Neural cell (in vitro differentiated cells): ENCODE data around the gene TBC1D24. TPM values are rescaled to one million over a fixed set of nuclear protein-coding genes. Genes with fewer than 3 reads are reported as not detected.

Experiments used
- H2AFZ ChIP-seq: fragments of 200-600, 300-800 bp; sonication (generic), shearing (Covaris generic); 2 replicates; pipeline ENCODE4 v1.6.0; 2014; ENCODE audit warnings: low read depth, mild to moderate bottlenecking, antibody characterized with exemption, low read length, moderate library complexity
- H3F3A ChIP-seq: fragments of 200-600 bp; shearing (Covaris generic); 2 replicates; pipeline ENCODE4 v1.6.1; 2016; ENCODE audit warnings: mild to moderate bottlenecking, moderate library complexity, mixed read lengths, antibody characterized with exemption, low read length; ENCODE audit not compliant: insufficient read depth, poor library complexity, severe bottlenecking
- H3K27ac ChIP-seq: fragments of 200-600, 300-800 bp; sonication (generic), shearing (Covaris generic); 2 replicates; pipeline ENCODE4 v1.5.1; 2014; ENCODE audit warnings: mild to moderate bottlenecking, low read length, moderate library complexity
- H3K27me3 ChIP-seq: fragments of 300-800, 200-600 bp; sonication (generic), shearing (Covaris generic); 2 replicates; pipeline ENCODE4 v1.6.0; 2014; ENCODE audit warnings: mild to moderate bottlenecking, low read depth, low read length, moderate library complexity; ENCODE audit not compliant: insufficient read depth
- H3K36me3 ChIP-seq: fragments of 300-800, 200-600 bp; sonication (generic), shearing (Covaris generic); 2 replicates; pipeline ENCODE4 v1.5.1; 2014; ENCODE audit warnings: mild to moderate bottlenecking, antibody characterized with exemption, low read length, moderate library complexity; ENCODE audit not compliant: insufficient read depth
- H3K4me2 ChIP-seq: fragments of 300-800, 200-600 bp; sonication (generic), shearing (Covaris generic); 2 replicates; pipeline ENCODE4 v1.6.0; 2014; ENCODE audit warnings: mild to moderate bottlenecking, low read length
- H3K4me3 ChIP-seq: fragments of 300-800, 200-600 bp; sonication (generic), shearing (Covaris generic); 2 replicates; pipeline ENCODE4 v1.5.1; 2014; ENCODE audit warnings: mild to moderate bottlenecking, low read length, moderate library complexity
- H3K79me2 ChIP-seq: fragments of 200-600 bp; shearing (Covaris generic); replicated peaks from 2 replicates; pipeline ENCODE4 v1.6.0; 2014; ENCODE audit warnings: mild to moderate bottlenecking, low read length, moderate library complexity; ENCODE audit not compliant: insufficient read depth
- H3K9ac ChIP-seq: fragments of 300-800, 200-600 bp; sonication (generic), shearing (Covaris generic); 2 replicates; pipeline ENCODE4 v1.6.1; 2016; ENCODE audit warnings: mild to moderate bottlenecking, low read length, mixed read lengths
- H3K9me2 ChIP-seq: fragments of 200-600 bp; shearing (Covaris generic); 2 replicates; pipeline ENCODE4 v1.6.1; 2016; ENCODE audit warnings: mild to moderate bottlenecking, low read length, mixed read lengths; ENCODE audit not compliant: insufficient read depth
- H3K9me3 ChIP-seq: fragments of 200-600, 300-800 bp; sonication (generic), shearing (Covaris generic); 2 replicates; pipeline ENCODE4 v1.6.1; 2016; ENCODE audit warnings: mild to moderate bottlenecking, mixed run types, low read length, moderate library complexity, mixed read lengths
- H4K20me1 ChIP-seq: fragments of 200-600 bp; shearing (Covaris generic); 2 replicates; pipeline ENCODE4 v1.6.1; 2016; ENCODE audit warnings: mild to moderate bottlenecking, mixed run types; ENCODE audit not compliant: insufficient read depth
- EP300 ChIP-seq: fragments of 450-650 bp; conservative IDR thresholded peaks from 2 replicates; pipeline ENCODE4 v1.6.1; 2014; ENCODE audit warnings: antibody characterized with exemption, mild to moderate bottlenecking, moderate library complexity; ENCODE audit not compliant: poor library complexity, severe bottlenecking
- EZH2 ChIP-seq: fragments of 200-600, 300-800 bp; shearing (Covaris generic), sonication (generic); IDR thresholded peaks from 2 replicates; pipeline ENCODE4 v1.6.1; 2014; ENCODE audit warnings: antibody characterized with exemption, low read length, borderline replicate concordance, mild to moderate bottlenecking; ENCODE audit not compliant: insufficient read depth, poor library complexity, severe bottlenecking
- MXI1 ChIP-seq: fragments of 450-650 bp; conservative IDR thresholded peaks from 2 replicates; pipeline ENCODE4 v1.6.1; 2014; ENCODE audit warnings: antibody characterized with exemption, mild to moderate bottlenecking; ENCODE audit not compliant: poor library complexity, severe bottlenecking
- POLR2AphosphoS5 ChIP-seq: IDR thresholded peaks from 2 replicates; pipeline ENCODE4 v1.6.1; 2012
- RAD21 ChIP-seq: fragments of 450-650 bp; conservative IDR thresholded peaks from 2 replicates; pipeline ENCODE4 v1.6.1; 2014; ENCODE audit warnings: antibody characterized with exemption, mild to moderate bottlenecking, moderate library complexity
- REST ChIP-seq: IDR thresholded peaks from 2 replicates; pipeline ENCODE4 v1.6.1; 2012; ENCODE audit warnings: borderline replicate concordance
- SMC3 ChIP-seq: fragments of 450-650 bp; conservative IDR thresholded peaks from 2 replicates; pipeline ENCODE4 v1.6.1; 2014; ENCODE audit warnings: antibody characterized with exemption, mild to moderate bottlenecking, moderate library complexity; ENCODE audit not compliant: poor library complexity
- TAF1 ChIP-seq: IDR thresholded peaks from 2 replicates; pipeline ENCODE4 v1.6.1; 2012; ENCODE audit warnings: low read depth
- polyA plus RNA-seq: library from polyadenylated mRNA; depleted of rRNA; stranded (reverse); fragments of >200 nt; gene quantifications from 2 replicates; pipeline ENCODE4 v1.2.3, GENCODE V29; 2014
- TF ChIP-seq, protein P1 (sequence below): fragments of 450-650 bp; IDR thresholded peaks from 2 replicates; pipeline ENCODE4 v1.5.1; 2014; ENCODE audit warnings: antibody characterized with exemption, mild to moderate bottlenecking, moderate library complexity; ENCODE audit not compliant: poor library complexity, severe bottlenecking

Gene TBC1D24
- polyA plus RNA-seq, 1 donor from 2014 or later: 27.1 TPM

DNA sequence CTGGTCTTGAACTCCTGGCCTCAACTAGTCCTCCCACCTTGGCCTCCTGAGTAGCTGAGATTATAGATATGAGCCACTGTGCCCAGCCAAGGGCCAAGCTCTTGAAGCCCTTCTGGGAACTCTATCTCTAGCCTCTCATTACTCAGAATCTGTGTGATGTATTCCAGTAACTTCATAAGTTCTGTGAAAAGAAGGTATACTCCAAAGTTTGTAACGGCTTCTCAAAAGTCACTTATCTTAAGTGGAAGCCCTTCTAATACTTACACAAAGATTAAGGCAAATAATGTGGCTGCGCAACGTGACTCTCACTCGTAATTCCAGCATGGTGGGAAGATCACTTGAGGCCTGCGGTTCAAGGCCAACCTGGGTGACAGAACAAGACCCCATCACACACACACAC is 19.7 kb downstream of the TBC1D24 start:
- Histone ChIP-seq H4K20me1 (no peaks in the 10 kb centered on the region), H3K9ac (no peak overlapping the region), H3K4me3 (no peak overlapping the region), H3K9me3 (no peaks in the 10 kb centered on the region), H2AFZ (no peak overlapping the region), H3F3A (no peaks in the 10 kb centered on the region), H3K79me2 (no peaks in the 10 kb centered on the region), H3K27me3 (no peaks in the 10 kb centered on the region), H3K9me2 (no peaks in the 10 kb centered on the region), H3K36me3 (no peaks in the 10 kb centered on the region), H3K4me2 (no peak overlapping the region), H3K27ac (no peak overlapping the region)
- TF ChIP-seq MXI1: no peak
- TF ChIP-seq EP300: no peak
- TF ChIP-seq, protein P1, sequence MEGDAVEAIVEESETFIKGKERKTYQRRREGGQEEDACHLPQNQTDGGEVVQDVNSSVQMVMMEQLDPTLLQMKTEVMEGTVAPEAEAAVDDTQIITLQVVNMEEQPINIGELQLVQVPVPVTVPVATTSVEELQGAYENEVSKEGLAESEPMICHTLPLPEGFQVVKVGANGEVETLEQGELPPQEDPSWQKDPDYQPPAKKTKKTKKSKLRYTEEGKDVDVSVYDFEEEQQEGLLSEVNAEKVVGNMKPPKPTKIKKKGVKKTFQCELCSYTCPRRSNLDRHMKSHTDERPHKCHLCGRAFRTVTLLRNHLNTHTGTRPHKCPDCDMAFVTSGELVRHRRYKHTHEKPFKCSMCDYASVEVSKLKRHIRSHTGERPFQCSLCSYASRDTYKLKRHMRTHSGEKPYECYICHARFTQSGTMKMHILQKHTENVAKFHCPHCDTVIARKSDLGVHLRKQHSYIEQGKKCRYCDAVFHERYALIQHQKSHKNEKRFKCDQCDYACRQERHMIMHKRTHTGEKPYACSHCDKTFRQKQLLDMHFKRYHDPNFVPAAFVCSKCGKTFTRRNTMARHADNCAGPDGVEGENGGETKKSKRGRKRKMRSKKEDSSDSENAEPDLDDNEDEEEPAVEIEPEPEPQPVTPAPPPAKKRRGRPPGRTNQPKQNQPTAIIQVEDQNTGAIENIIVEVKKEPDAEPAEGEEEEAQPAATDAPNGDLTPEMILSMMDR: no peak
- no peak for TF ChIP-seq EZH2
- TF ChIP-seq SMC3: no peak
- TF ChIP-seq RAD21: no peak
- TF ChIP-seq POLR2AphosphoS5: no peak
- TF ChIP-seq TAF1: no peak
- no peak for TF ChIP-seq REST

DNA sequence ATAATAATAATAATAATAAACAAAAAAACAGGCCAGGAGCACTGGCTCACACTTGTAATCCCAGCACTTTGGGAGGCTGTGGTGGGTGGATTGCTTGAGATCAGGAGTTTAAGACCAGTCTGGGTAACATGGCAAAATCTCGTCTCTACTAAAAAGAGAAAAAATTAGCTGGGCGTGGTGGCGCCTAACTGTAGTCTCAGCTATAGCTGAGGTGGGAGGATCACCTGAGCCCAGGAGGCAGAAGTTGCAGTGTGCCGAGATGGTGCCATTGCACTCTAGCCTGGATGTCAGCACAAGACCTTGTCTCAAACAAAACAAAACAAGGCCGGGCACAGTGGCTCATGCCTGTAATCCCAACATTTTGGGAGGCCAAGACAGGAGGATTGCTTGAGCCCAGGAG is 20.1 kb downstream of the TBC1D24 start:
- H4K20me1 ChIP-seq: no peaks in the 10 kb centered on the region
- no peak overlapping the region for H3K4me2 ChIP-seq
- no peak overlapping the region for H3K4me3 ChIP-seq
- TF ChIP-seq MXI1 (no peak), TAF1 (no peak), REST (no peak), EZH2 (no peak), POLR2AphosphoS5 (no peak), SMC3 (no peak), EP300 (no peak), RAD21 (no peak)
- TF ChIP-seq, protein P1: no peak
- H3K9me3 ChIP-seq: no peaks in the 10 kb centered on the region
- H3K27me3 ChIP-seq: no peaks in the 10 kb centered on the region
- H3K9ac ChIP-seq: no peak overlapping the region
- no peaks in the 10 kb centered on the region for H3K9me2 ChIP-seq
- no peak overlapping the region for H2AFZ ChIP-seq
- no peak overlapping the region for H3K27ac ChIP-seq
- no peaks in the 10 kb centered on the region for H3K79me2 ChIP-seq
- no peaks in the 10 kb centered on the region for H3K36me3 ChIP-seq
- no peaks in the 10 kb centered on the region for H3F3A ChIP-seq
